Middle frontal gyrus (tissue), 1 donor: Measurements from ENCODE around the gene MED17.

ENCODE experiments used
- DNase-seq: peaks from one replicate; pipeline ENCODE4 v3.0.0-alpha.2; 2015; ENCODE audit warnings: low spot score; ENCODE audit errors: extremely low spot score

Gene MED17

GRCh38 chr11:93814966-93815633, 31.0 kb downstream of the MED17 start:
- no peak for DNase-seq

- no peak for DNase-seq
These were observed 33.6 kb downstream of the MED17 start for GRCh38 chr11:93817426-93818348.

GRCh38 chr11:93819966-93820695, 36.0 kb downstream of the MED17 start:
- no peak for DNase-seq

- no peak for DNase-seq
These were observed 36.8 kb downstream of the MED17 start for GRCh38 chr11:93820847-93821246.

GRCh38 chr11:93821617-93822016, 37.5 kb downstream of the MED17 start:
- DNase-seq = no peak

DNA sequence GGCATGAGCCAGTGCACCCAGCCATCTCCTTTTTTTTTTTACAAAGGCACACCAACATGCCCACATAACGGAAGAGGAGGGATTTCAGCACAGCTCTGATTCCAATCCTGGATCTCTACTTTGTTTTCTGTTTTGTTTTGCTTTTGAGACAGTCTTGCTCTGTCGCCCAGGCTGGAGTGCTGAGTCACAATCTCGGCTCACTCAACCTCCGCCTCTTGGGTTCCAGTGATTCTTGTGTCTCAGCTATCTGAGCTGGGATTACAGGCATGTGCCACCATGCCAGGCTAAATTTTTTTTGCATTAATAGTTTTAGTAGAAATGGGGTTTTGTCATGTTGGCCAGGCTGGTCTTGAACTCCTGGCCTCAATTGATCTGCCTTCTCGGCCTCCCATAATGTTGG, 38.3 kb downstream of the MED17 start:
- DNase-seq = no peak

DNA sequence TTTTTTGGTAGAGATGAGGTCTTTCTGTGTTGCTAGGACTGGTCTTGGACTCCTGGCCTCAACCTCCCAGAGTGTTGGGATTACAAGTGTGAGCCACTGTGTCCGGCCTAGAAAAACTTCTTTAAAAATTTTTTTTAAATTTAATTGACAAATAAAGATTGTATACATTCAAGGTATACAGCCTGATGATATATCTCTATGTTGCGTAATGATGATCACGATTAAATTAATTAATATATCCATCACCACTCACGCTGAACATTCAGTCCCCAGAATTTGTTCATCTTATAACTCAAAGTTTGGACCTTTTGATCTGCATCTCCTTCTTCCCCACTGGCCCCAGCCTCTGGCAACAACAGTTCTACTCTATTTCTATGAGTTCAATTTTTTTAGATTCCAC, 39.1 kb downstream of the MED17 start:
- DNase-seq = no peak

- DNase-seq = no peak
These were observed 43.3 kb downstream of the MED17 start for GRCh38 chr11:93827363-93827762.

DNA sequence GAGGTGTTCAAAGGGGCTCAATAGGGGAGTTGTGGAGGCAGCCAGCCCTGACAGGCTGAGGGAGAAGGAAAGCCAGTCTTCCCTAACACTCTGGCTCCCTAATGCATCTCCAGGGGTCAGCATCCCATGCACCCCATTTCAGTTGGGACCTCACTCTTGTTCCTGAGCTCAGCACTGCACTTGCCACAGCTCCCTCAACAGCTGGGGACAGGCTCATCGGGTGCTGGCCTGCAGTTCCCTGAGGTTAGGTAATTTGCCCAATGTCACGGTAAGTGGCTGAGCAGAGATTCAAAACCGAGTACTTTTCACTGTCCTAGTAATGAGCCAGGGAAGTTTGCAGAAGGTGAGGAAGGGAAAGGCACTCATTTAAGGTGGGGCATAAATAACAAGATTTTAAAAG, 45.5 kb downstream of the MED17 start:
- no peak for DNase-seq

GRCh38 chr11:93831343-93832127, 47.5 kb downstream of the MED17 start:
- DNase-seq = no peak

- no peak for DNase-seq
These were observed 48.7 kb downstream of the MED17 start for GRCh38 chr11:93832780-93833179.

- no peak for DNase-seq
These were observed 54.9 kb downstream of the MED17 start for GRCh38 chr11:93838967-93839366.

DNA sequence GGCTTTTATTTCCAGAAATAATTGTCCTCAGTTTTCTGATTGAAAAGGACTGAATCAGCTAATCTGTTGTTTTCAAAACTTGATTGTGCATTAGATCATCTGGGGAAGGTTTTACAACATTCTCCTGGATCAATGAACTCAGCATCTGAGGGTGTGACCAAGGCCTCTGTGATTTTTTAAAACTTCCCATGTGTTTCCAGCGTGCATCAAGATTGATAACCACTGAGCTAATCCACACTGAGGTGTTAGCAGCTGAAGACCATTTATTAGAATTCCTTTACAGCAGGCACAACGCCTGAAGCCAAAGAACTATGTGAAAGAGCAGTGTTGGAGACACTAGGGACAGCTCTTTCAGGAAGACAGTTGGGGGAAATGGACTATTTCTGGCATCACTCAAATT, 56.1 kb downstream of the MED17 start:
- DNase-seq = no peak

DNA sequence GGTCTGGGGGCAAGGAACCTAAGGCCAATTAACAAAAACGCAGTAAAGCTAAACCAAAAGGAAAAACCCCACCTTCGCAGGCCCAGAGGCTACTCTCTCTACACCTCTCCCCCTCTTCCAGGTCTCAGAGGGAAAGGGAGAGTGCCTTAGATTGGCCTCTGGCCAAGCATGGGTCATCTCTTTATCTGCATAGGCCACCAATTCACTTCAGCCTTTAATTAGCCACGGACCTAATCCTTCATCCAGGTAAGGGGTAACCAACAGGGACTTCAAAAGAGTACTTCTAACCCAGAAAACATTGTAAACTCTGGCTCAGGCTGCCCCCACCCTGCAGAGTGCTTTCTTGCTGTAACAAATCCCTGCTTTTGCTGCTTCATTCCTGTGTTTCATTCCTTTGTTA, 56.9 kb downstream of the MED17 start:
- no peak for DNase-seq

DNA sequence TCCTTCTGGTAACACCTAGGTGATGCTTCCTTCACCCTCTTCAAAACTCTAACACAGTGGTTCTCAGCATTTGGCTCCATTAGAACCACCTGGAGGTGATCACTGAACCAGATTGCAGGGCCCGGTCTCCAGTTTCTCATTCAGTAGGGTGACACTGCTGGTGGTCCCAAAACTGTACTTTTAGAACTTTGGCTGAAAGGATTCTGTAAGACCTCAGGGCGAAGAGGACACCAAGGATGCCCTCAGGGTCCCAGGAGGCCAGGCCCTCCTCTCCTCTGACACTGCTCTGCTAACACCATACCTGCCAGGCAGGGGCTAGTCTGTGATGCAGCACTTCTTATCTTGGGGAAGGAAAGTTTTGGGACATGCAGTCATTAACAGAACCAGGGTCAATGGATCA, 57.4 kb downstream of the MED17 start:
- DNase-seq = no peak

DNA sequence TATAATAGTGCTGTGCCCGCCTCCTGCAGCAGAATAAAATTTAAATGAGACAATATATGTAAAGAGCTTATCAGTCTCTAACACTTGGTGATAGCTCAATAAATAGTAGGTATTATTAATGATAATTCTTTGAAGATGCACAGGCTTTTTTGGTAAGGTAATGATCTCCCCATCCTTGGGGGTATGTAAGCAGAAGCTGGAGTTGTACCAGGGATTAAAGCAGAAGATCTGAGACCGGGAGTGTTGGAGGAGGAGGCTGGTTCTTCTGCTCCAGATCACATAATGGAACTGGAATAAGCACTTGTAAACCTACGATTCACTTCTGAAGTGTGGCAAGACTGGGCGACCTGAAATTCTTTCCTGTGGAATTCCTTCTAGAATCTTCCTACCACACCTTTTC, 58.0 kb downstream of the MED17 start:
- no peak for DNase-seq

GRCh38 chr11:93842461-93842860, 58.4 kb downstream of the MED17 start:
- no peak for DNase-seq

DNA sequence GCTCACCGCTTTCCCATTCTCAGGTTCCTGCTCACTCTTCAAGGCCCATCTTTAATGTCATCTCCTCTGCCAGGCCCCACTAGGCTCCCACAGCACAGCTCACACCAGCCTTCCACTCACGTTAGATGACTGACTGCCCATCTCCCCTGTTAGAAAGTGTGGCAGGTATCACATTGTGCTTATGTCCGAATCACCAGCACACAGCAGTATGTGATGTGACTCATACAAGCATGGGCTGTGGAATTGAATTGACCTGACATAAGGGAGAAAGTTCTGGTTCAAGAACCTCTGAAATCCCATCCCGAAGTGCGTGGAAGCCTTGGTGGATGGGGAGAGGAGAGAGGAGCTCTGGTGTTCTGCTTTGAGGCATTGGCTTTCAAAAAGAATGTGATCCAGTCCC, 59.8 kb downstream of the MED17 start:
- DNase-seq = no peak

DNA sequence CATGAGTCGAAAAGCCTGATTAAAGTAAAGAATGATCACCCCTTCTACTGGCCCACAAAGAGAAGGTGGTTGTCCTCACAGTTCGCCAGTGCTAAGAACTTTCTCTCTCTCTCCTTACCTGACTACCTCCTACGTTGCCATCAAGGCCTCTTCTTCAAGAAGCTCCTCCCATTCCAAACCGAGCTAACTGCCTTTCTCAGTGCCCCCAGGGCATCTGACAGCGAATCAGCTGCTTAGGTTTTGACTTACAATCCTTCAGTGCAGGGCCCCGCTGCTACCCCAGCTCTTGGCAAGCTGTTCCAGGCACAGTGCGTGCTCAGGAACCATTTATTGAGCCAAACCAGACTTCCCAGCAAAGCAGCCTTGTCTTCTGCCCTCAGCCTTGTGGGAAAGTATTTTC, 60.5 kb downstream of the MED17 start:
- no peak for DNase-seq

GRCh38 chr11:93845181-93846092, 61.4 kb downstream of the MED17 start:
- DNase-seq = no peak
